CD4-positive, alpha-beta T cell treated with Interleukin-10 for 1 hour (primary cell): Measurements from ENCODE around the gene RAC2.

Experiments used
- DNase-seq: peaks from one replicate; pipeline ENCODE4 v3.0.0-alpha.2; 2020

Gene RAC2

DNA sequence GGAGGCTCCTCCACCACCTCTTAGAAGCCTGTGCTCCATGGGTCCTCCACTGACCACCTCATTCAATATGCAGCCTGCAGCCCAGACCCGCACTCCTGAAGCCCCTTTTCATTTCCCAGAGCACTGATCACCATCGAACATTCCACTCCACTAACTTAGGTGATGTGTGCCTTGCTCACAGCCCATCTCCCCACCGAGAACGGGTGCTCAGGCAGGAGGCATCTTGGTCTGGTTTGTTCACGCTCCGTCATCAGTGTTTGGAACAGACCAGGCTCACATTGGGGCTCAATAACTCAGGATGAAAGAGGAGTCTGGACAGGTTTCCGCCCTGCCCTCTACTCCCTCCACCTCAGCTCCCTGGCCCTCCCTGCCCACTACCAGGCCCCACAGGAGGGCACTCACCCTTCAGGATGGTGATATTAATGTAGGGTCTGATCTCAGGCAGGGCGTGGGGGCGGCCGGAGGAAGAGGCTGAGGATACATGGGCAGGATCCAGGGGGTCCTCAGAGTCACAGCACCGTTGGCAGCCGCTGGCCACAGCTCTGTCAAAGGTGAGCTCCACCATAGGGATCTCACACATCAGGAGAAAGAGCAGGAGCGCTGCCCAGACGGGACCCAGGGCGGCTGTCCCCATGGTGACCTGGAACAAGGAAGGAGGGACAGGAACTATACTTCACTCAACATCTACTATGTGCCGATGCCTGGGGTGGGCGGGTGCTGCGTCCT, 59.1 kb downstream of the RAC2 start:
- no peak for DNase-seq

DNA sequence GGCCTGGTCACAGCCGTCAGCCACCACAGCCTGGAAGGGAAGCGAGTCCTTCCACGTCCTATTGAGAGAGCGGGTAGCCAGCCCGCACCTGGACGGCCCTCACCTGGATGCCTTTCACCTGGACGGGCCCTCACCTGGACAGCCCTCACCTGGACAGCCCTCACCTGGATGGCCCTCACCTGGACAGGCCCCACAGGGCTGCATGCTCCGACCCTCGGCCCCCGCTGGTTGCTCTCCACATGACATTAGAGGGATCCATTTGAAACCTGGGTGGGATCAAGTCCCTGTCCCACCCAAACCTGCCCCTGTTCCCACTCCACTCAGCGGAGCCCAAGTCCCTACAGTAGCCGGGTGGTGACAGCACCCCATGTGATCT, 59.7 kb downstream of the RAC2 start:
- no peak for DNase-seq

DNA sequence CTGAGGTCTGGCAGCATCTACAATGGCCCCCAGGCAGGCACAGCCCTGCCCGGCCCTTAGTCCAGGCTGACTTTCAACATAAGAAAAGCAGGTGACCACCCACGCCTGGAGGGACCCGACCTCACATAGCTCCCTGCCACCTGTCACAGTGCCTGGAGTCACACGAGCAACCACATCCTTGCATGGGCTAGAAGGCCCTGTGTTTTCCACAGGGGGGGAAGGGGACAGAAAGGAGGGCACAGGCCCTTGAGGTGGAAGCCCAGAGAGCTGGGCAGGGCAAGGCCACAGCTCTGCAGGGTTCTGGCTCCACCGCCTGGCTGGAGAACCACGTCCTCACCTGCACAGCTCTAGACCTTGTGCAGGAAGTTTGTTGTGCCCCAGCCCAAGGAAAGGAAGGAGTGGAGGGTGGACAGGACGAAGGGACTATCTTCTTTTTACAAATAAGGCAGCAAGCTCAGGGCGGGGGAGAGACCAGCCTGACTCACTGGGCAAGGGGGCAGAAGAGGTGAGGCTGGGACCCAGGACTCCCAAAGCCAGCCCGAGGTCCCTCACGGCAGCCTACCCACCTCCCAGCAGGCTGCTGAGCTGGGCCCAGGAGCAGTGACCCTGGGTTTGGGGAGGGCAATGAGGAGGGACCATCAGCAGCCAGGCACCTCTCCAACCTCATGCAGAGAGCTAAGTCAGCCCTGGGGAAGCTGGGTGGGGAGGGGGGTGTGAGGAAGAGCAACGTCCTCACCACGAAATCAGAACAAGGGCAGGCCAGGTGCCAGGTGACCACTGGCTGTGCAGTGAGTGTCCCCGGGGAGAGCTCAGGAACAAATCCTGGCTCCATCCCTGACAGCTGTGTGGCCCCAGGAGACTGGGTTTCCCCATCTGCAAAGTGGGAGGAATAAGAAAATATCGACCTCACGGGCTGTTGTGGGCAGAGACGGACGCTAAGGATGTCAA, 60.4 kb downstream of the RAC2 start:
- no peak for DNase-seq

DNA sequence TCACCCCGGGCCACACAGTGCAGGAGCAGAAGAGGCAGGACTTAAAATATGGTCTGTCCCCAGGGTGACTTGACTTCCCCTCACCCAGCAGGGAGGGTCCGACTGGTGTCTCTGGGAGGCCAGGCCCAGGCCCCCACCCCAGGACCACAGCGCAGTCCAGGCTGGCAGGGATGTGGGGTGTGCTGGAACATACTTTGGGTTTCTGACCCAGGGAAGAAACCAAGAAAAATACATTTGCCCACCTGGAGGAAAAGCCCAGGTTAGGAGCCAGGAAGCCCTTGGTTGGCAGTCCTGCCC, 61.2 kb downstream of the RAC2 start:
- no peak for DNase-seq

DNA sequence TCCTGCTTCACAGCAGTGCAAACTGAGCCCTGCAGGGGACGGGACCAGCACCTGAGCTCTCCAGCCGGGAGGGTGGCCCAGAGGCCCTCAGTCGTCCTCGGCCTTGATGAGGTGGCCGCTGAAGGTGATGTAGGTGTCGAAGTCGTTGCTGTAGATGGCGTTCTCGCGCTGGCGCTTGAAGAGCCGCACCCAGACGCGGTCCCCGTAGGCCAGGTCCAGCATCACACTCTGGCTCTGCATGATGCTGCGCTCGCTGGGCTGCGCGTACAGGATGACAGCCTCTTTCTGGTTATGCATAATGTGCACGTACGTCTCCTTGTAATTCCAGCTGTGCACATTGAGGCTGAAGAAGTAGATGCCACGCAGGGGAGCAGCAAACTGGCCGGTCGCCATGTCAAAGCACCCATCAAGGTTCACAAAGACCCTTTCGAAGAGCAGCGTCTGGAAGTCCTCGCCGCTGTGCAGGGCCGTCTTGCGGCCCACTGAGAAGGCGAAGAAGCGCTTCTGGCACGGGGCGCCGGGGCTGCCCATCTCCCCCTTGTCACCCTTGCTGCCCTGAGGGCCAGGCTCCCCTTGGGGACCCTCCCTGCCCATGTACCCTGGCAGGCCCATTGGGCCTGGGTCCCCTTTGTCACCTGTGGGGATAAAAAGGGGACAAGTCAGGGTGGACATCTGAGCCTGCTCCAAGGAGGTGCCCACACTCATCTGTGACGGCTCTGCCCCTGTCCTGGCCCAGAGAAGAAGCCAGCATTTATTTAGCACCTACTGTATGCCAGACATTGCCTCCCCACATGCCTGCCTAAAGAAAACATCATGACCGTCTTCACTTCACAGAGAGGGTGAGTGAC, 61.7 kb downstream of the RAC2 start:
- no peak for DNase-seq

DNA sequence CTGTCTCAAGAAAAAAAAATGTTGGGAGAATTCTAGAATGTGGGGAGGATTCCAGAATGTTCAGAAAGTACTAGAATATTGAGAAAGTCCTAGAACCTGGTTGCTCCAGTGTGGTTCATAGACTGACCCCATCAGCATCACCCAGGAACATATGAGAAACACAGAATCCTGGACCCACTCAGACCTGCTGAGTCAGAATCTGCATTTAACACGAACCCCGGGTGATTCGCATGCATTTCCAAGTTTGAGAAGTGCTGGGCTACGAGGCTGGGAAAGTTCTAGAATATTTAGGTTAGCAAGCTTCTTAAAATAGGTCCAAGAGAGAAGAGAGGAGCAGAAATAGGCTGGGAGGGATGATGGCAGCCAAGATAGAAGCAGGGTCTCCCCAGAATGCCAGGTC, 62.4 kb downstream of the RAC2 start:
- no peak for DNase-seq

DNA sequence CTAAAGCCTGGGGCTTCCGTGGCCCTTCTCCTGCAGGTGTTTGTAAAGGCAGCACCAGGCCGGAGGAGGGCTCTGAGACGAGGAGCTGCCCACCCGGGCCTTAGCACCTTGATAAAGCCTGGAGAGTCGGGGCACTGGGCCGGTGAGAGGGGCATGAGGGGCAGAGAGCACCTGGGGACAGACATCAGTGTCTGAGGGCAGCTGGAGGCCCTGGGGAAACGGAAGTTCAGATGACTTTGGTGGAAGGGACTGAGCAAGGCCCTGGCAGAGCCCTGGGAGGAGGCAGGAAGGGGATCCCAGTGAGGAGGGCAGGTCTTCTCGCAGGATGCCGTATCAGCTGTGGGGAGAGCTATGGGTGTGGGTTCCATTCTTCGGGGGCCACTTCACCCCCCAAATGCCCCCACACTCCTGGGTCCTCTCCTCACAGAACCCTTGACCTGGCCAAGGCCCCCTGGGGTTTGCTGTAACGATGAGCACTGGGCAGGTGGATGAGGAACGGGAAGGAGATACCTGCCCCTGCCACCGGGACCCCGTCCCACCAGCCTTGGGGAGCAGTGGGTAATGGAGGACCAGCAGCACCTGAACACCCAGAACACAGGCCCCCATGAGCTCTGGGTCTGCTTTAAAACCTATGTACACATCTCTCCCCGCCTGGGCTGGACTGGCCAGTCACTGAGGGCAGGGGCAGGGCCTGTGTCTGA, 63.4 kb downstream of the RAC2 start:
- DNase-seq, result no peak

DNA sequence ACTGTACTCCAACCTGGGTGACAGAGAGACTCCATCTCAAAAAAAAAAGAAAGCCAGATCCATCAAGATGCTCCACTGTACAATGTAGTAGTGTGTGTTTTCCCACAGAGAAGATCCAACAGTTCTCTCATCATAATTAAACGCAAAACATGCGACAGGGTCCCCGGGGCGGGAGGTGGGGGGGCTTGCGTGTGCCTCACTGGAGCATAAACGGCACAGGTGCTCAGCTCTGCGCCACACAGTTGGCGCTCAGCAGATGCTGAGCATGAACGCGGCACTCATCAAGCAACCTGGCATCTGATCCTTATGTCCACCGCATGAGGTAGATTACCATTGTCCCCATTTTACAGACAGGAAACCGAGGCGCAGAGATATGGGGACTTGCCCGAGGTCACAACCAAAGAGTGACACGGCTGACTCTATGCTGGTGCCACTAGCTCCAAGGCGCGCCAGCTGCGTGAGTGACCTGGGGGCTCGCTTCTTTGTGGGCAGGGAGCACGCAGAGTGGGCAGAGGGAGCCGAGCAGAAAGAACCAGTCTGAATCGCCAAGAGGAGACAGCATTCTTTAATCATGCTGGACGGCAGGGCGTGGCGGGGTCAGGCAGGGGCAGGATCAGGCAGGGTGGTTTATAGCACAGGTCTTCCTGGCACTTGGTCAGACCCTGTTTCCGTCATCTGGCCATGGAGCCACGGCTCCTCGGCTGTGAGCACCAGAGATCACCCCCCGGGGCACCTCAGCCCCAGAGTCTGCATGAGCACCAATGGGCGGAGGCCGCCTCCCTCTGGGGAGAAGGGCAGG, 64.2 kb downstream of the RAC2 start:
- DNase-seq, result no peak

DNA sequence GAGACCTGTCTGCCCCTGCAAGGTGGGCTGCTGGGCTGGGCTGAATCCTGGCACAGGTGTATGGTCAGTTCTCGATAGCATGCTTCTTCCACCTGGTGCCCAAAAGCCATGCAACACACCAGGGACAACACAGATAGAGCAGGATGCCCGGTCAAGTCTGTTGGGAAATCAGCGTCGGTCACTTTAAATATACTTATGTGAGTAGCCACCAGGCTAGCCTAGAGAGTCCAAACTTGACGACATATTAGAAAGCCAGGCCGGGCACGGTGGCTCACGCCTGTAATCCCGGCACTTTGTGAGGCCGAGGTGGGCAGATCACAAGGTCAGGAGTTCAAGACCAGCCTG, 65.0 kb downstream of the RAC2 start:
- DNase-seq, result no peak

DNA sequence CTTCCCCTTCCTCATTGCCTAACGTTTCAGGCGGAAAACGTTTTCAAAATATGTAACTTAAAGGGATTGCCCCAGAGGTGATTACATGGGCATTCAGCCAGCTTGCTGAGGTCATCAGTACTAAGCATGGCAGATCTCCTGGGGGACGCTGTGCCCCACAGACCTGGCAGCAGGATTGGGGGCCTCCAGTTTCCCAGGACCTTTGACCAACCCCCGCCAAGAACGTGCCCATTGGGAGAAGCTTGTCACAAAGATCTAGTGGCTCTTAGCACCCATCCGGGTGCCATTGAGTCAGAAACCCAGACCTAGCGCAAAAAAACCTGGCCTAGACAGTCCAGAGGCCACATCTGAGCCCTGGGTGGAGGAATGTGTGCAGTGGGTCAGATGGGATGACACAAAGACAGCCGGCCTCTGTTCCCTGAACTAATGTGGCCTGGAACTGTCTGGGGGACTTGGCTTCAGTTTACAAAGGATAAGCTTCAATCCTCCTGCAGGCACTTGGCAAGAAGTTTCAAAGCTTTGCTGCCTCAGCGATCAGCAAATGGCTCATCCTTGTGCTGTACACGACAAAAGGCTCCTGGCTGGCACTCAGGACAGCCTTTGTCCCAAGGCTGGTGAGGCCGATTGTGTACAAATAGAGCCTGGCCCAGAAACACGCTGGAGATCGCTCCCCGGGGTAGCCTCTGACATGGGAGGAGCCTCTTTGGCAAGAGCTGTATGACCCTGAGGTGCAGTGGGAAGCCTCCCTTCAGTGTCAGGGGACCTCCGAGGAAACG, 65.5 kb downstream of the RAC2 start:
- DNase-seq, result no peak

DNA sequence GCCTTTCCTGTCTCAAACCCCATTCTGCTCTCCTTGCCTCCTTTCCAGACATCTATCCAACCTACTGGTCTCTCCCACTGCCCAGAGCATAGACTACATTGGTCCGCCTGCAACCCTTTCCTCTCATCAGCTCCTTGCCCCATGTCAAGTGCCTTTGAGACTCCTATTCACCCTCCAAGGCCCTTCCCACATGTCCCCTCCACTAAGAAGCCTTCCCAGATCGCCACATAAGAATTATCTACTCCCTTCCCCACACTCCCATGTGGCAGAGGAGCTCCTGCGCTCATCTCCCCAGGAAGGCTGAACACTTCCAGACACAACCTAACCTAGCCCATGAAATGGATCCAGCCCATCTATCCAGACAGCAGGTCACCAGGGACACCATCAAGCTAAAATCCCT, 66.3 kb downstream of the RAC2 start:
- DNase-seq, result no peak

DNA sequence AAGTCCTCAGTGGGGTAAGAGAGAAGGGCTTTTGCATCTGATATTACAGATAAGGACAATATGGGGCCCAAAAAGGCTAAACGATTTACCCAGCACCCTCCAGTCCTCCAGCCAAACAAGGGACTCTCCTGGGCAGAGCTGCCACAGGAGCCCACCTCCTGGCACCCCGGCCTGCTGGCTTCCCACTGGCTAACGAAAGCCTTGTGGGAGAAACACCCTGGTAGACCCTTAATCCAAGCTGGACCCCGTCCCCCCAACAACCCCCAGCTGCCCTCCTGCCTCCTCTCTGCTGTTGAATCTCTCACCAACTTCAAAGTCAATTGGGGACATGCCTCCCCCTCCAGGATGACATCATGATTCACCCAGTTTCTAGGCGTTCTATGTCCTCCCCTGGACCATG, 66.8 kb downstream of the RAC2 start:
- DNase-seq, result no peak

DNA sequence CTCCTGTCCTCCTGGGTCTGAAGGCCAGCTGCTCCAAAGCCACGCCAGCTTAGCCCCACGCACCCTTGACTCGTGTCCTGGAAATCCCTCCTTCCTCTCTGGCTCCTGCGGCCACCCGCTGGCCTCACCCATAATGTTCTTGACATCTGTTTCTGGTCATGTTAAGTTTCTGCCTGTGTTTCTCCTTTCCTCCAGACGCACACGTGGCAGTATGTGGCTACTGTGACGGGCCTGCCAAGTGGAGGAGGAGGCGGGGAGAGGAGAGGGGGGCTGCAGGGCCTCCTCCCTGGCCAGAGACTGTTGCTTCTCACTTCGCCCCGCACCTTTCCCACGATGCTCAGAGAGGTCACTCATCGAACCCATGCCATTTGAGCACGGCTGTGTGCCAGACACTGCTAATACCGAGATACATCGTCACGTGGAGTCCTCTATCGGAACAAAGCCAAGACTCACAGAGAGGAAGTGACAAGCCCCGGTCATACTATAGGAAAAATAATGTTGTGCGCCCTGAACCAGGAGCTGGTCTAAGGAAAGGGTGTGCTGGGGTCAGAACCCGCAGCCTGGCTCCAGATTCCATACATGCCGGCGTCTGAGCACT, 67.5 kb downstream of the RAC2 start:
- no peak for DNase-seq

DNA sequence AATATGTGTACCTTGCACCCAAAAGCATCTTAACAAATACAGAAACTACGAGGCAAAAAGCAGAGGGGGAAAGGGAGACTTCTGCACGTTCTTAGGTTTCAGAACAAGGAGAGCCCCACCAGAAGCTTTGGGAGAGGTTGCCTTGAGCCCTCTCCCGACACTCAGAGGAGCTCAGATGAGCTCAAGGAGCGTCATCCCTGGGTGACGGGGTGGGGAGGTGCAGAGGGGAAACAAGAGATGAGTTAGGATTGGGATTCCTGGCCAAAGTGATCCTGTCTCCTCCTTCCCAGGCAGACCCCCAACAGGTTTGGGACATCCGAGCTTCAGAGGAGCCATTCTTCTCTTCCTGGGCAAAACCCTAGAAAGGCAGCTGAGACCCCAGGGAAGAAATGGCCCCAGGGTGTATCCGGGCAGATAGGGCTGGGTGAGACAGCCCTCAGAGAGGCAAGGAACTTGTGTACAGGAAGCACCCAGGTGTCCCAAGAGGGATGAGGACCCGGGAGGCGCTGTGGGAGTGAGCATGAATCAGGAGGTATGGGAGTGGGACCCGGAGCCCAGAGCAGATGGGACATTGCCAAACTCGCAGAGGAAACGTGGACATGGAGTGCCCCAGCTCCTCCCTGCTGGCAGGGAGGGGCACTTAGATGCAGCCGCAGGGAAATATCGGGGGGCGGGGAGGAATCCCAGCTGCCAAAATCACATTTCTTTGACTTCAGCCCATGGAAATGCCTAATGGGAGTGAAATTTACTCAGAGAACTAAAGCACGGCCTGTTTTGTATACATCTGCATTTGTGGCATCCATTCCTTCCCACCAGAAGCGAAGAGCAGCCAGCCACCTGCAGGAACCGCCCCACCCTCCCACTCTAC, 68.4 kb downstream of the RAC2 start:
- DNase-seq, result no peak
